Measurements from ENCODE around the gene KCTD21. TPM values are rescaled to one million over a fixed set of nuclear protein-coding genes. Genes with fewer than 3 reads are reported as not detected.
"Not testable (repeated sequence)": the region's sequence is repeated elsewhere in the genome, so short reads cannot be mapped to it uniquely, and the experiment has no call there.

Gene KCTD21
- total and polyA plus RNA-seq, 9 donors, result 7.4 to 24.7 (median 14.1) TPM

- 88 to 91% (median 90%) methylated on average over 7 of the region's 7 CpGs for WGBS, 3 donors
- intact Hi-C loops (cut with DNase I), result no loop called here
- Histone ChIP-seq H3K9me3 (no peaks in the 10 kb centered on the region), H3K27ac (no peak overlapping the region), H3K4me3 (no peak overlapping the region), H3K4me1 (ENCODE audit: insufficient read depth) (no peaks in the 10 kb centered on the region), H3K36me3 (no peaks in the 10 kb centered on the region), H3K27me3 (no peaks in the 10 kb centered on the region)
- peak in 2 of 5 donors; percentile 9 to 10 for DNase-seq
- no peak for TF ChIP-seq EP300 (IDR thresholded peaks at IDR 0.05)
- no peak for TF ChIP-seq CTCF (IDR thresholded peaks at IDR 0.05)
- no peak for TF ChIP-seq POLR2A (IDR thresholded peaks at IDR 0.05)
Measured at GRCh38 chr11:78177216-78177615, 11.2 kb downstream of the KCTD21 start.

GRCh38 chr11:78176605-78177141 lies 11.8 kb downstream of the KCTD21 start:
- no peak overlapping the region for H3K4me3 ChIP-seq
- peak in 1 of 5 donors; percentile 9 for DNase-seq
- H3K27ac ChIP-seq, result no peak overlapping the region
- no peaks in the 10 kb centered on the region for H3K27me3 ChIP-seq
- intact Hi-C loops (cut with DNase I), result no loop called here
- H3K9me3 ChIP-seq, result no peaks in the 10 kb centered on the region
- no peaks in the 10 kb centered on the region for H3K36me3 ChIP-seq
- 81 to 83% (median 83%) methylated on average over 10 of the region's 10 CpGs for WGBS, 3 donors
- no peaks in the 10 kb centered on the region for H3K4me1 ChIP-seq (ENCODE audit: insufficient read depth)
- no peak for TF ChIP-seq POLR2A (IDR thresholded peaks at IDR 0.05)
- TF ChIP-seq CTCF (IDR thresholded peaks at IDR 0.05), result no peak
- no peak for TF ChIP-seq EP300 (IDR thresholded peaks at IDR 0.05)

GRCh38 chr11:78175862-78176261 lies 12.6 kb downstream of the KCTD21 start:
- H3K4me3 ChIP-seq; DNase-seq; intact Hi-C loops (cut with DNase I); H3K36me3 ChIP-seq; H3K4me1 ChIP-seq (ENCODE audit: insufficient read depth); H3K27ac ChIP-seq; H3K27me3 ChIP-seq; H3K9me3 ChIP-seq: not testable (repeated sequence)
- WGBS, 3 donors, result 95 to 96% (median 96%) methylated on average over 3 of the region's 3 CpGs

GRCh38 chr11:78171951-78172350 lies 16.5 kb downstream of the KCTD21 start:
- WGBS, 3 donors, result 91 to 93% (median 92%) methylated on average over 6 of the region's 6 CpGs
- H3K4me3 ChIP-seq, result no peak overlapping the region
- TF ChIP-seq CTCF (IDR thresholded peaks at IDR 0.05), result no peak
- no peak for TF ChIP-seq POLR2A (IDR thresholded peaks at IDR 0.05)
- no peak for TF ChIP-seq EP300 (IDR thresholded peaks at IDR 0.05)
- DNase-seq, result peak in 3 of 5 donors; percentile 10 to 22 (median 21)
- no peaks in the 10 kb centered on the region for H3K36me3 ChIP-seq
- H3K9me3 ChIP-seq, result no peaks in the 10 kb centered on the region
- peaks cover 24% of the 10 kb centered on the region for H3K4me1 ChIP-seq (ENCODE audit: insufficient read depth)
- no peak overlapping the region for H3K27ac ChIP-seq
- H3K27me3 ChIP-seq, result no peaks in the 10 kb centered on the region
- intact Hi-C loops (cut with DNase I), result no loop called here

GRCh38 chr11:78170874-78171549 lies 17.4 kb downstream of the KCTD21 start:
- Histone ChIP-seq H3K36me3 (no peaks in the 10 kb centered on the region), H3K9me3 (no peaks in the 10 kb centered on the region), H3K27me3 (no peaks in the 10 kb centered on the region), H3K4me3 (no peak overlapping the region), H3K27ac (peak overlapping the region in 1 of 2 donors; percentile 75), H3K4me1 (ENCODE audit: insufficient read depth) (peaks cover 32% of the 10 kb centered on the region)
- TF ChIP-seq POLR2A (IDR thresholded peaks at IDR 0.05) (no peak), CTCF (IDR thresholded peaks at IDR 0.05) (no peak), EP300 (IDR thresholded peaks at IDR 0.05) (no peak)
- intact Hi-C loops (cut with DNase I), result no loop called here
- WGBS, 3 donors, result 73 to 76% (median 74%) methylated on average over 7 of the region's 7 CpGs
- DNase-seq, result no peak

Data from ovary (tissue), 9 donors.